Astrocyte (in vitro differentiated cells and primary cell): Measurements from ENCODE around the gene LYZ.

Experiments used
- CTCF ChIP-seq: IDR thresholded peaks from 2 replicates; pipeline ENCODE4 v1.5.1; 2011; ENCODE audit warnings: low read depth, mild to moderate bottlenecking, inconsistent platforms, low read length, moderate library complexity; ENCODE audit not compliant: insufficient read depth
- EZH2 ChIP-seq: IDR thresholded peaks from 2 replicates; pipeline ENCODE4 v1.6.1; 2012; ENCODE audit warnings: mild to moderate bottlenecking, low read length, inconsistent platforms; ENCODE audit not compliant: insufficient read depth

DNA sequence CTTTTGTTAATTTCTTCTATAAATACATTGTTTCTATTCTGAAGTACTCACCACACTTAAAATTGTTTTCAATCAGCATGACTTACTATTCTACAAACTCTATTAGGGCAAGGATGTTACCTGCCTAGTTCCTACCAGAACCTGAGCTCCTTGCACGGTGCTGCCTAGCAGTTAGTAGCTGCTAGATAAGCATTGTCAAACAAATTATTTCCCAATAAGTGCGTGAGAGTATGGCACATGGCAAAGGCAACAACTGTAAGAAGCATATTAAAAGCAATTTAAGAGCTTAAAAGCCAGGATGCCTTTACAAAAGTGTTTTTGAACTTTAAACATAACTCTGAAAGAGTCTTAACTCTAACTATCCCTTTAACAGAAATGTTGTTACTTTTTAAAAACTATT lies 8.2 kb upstream of the LYZ start:
- TF ChIP-seq CTCF (no peak), EZH2 (no peak)
